Peyer's patch (tissue), 4 donors: Measurements from ENCODE around the gene PRKD1.

Source experiments
- POLR2A ChIP-seq, 2 donors: fragments of 450-650 bp; IDR thresholded peaks; one replicate each; pipeline ENCODE4 v1.5.1; 2017; ENCODE audit warnings: antibody characterized with exemption in 2 of 2, mild to moderate bottlenecking in 2 of 2, moderate library complexity in 2 of 2
- TF ChIP-seq, protein P1 (sequence below), 6 experiments: fragments of 450-650 bp in 4 of 6; fragments of 200-600 bp in 2 of 6; sonication (generic) in 1 of 6; IDR thresholded peaks; one replicate each; pipeline ENCODE4 v1.5.1; 2017 to 2019; ENCODE audit warnings: antibody characterized with exemption in 6 of 6, mild to moderate bottlenecking in 3 of 6, moderate library complexity in 1 of 6

DNA sequence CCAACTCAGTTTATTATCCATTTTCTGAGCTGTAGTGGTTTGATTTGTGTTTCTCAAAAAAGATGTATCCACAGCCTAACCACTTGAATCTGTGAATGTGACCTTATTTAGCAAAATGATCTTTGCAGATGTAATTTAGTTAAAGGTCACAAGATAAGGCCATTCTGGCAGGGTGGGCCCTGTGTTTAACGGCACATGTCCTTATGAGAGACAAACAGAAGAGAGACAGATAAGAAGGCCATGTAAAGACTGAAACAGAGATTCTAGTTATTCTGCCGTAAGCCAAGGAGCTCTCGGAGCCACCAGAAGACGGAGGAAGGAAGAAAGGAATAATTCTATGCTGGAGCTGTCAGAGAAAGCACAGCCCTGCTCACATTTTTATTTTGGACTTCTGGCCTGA is 374.2 kb downstream of the PRKD1 start:
- TF ChIP-seq, protein P1, sequence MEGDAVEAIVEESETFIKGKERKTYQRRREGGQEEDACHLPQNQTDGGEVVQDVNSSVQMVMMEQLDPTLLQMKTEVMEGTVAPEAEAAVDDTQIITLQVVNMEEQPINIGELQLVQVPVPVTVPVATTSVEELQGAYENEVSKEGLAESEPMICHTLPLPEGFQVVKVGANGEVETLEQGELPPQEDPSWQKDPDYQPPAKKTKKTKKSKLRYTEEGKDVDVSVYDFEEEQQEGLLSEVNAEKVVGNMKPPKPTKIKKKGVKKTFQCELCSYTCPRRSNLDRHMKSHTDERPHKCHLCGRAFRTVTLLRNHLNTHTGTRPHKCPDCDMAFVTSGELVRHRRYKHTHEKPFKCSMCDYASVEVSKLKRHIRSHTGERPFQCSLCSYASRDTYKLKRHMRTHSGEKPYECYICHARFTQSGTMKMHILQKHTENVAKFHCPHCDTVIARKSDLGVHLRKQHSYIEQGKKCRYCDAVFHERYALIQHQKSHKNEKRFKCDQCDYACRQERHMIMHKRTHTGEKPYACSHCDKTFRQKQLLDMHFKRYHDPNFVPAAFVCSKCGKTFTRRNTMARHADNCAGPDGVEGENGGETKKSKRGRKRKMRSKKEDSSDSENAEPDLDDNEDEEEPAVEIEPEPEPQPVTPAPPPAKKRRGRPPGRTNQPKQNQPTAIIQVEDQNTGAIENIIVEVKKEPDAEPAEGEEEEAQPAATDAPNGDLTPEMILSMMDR (IDR thresholded peaks at IDR 0.05) = no peak
- TF ChIP-seq POLR2A (IDR thresholded peaks at IDR 0.05) = no peak
